HG02884 (cell line): ENCODE results near the gene AVP.
"Not testable (repeated sequence)": the region's sequence is repeated elsewhere in the genome, so short reads cannot be mapped to it uniquely, and the experiment has no call there.

ENCODE experiments used
- ATAC-seq: cut with Tn5 transposase; IDR thresholded peaks from one replicate; pipeline ENCODE4 v1.9.1; 2021; ENCODE audit warnings: mild to moderate bottlenecking, moderate library complexity; ENCODE audit not compliant: unreplicated experiment

The AVP gene

GRCh38 chr20:3084283-3084985 lies at the start of gene AVP:
Gene AVP (minus strand): TSS chr20:3084724. CDS start chr20:3084674, 50 bp downstream.
- no peak for ATAC-seq

GRCh38 chr20:3134151-3134550 lies 49.6 kb upstream of the AVP start:
- no peak for ATAC-seq

- no peak for ATAC-seq
These were observed 48.6 kb upstream of the AVP start for GRCh38 chr20:3133155-3133554.

GRCh38 chr20:3130051-3130600 lies 45.6 kb upstream of the AVP start:
- no peak for ATAC-seq

- ATAC-seq, result no peak
These were observed 44.6 kb upstream of the AVP start for GRCh38 chr20:3129094-3129493.

GRCh38 chr20:3128275-3128984 lies 43.9 kb upstream of the AVP start:
- ATAC-seq, result no peak

- ATAC-seq, result no peak
These were observed 42.0 kb upstream of the AVP start for GRCh38 chr20:3126527-3126859.

GRCh38 chr20:3125776-3126526 lies 41.4 kb upstream of the AVP start:
- not testable (repeated sequence) for ATAC-seq

GRCh38 chr20:3124773-3125560 lies 40.4 kb upstream of the AVP start:
- ATAC-seq, result not testable (repeated sequence)

GRCh38 chr20:3124163-3124562 lies 39.6 kb upstream of the AVP start:
- ATAC-seq, result not testable (repeated sequence)

GRCh38 chr20:3123542-3123941 lies 39.0 kb upstream of the AVP start:
- ATAC-seq, result no peak

GRCh38 chr20:3121955-3122610 lies 37.6 kb upstream of the AVP start:
- ATAC-seq, result no peak

GRCh38 chr20:3121271-3121911 lies 36.9 kb upstream of the AVP start:
- no peak for ATAC-seq

GRCh38 chr20:3119044-3119443 lies 34.5 kb upstream of the AVP start:
- no peak for ATAC-seq

- ATAC-seq, result not testable (repeated sequence)
These were observed 33.4 kb upstream of the AVP start for GRCh38 chr20:3117839-3118379.

GRCh38 chr20:3116341-3116740 lies 31.8 kb upstream of the AVP start:
- ATAC-seq, result no peak

GRCh38 chr20:3115190-3116107 lies 30.9 kb upstream of the AVP start:
- ATAC-seq, result no peak

GRCh38 chr20:3111995-3112394 lies 27.5 kb upstream of the AVP start:
- ATAC-seq, result no peak
